Effector memory CD4-positive, alpha-beta T cell (primary cell): ENCODE measurements around the gene CHD6.

Experiments used
- DNase-seq, 3 donors: peaks; one replicate each; pipeline ENCODE4 v3.0.0-alpha.2; 2020
- H3K27ac ChIP-seq: 2 replicates; pipeline ENCODE4 v1.7.0; 2013; ENCODE audit warnings: mild to moderate bottlenecking, low read length, moderate library complexity; ENCODE audit not compliant: insufficient read depth, poor library complexity, severe bottlenecking
- H3K27me3 ChIP-seq: replicated peaks from 2 replicates; pipeline ENCODE4 v1.7.0; 2013; ENCODE audit warnings: mild to moderate bottlenecking, low read length; ENCODE audit not compliant: insufficient read depth, control insufficient read depth, poor library complexity, severe bottlenecking
- H3K36me3 ChIP-seq: 2 replicates; pipeline ENCODE4 v1.7.0; 2013; ENCODE audit warnings: mild to moderate bottlenecking, low read length, moderate library complexity; ENCODE audit not compliant: control insufficient read depth, insufficient read depth
- H3K4me1 ChIP-seq: 2 replicates; pipeline ENCODE4 v1.7.0; 2013; ENCODE audit warnings: low read length, mild to moderate bottlenecking; ENCODE audit not compliant: control insufficient read depth, insufficient read depth, poor library complexity, severe bottlenecking
- H3K4me3 ChIP-seq: 2 replicates; pipeline ENCODE4 v1.7.0; 2013; ENCODE audit warnings: low read length, low read depth, mild to moderate bottlenecking; ENCODE audit not compliant: insufficient read depth, poor library complexity, severe bottlenecking
- H3K9me3 ChIP-seq: 2 replicates; pipeline ENCODE4 v1.7.0; 2013; ENCODE audit warnings: mild to moderate bottlenecking, low read length, moderate library complexity; ENCODE audit not compliant: control insufficient read depth

The CHD6 gene

GRCh38 chr20:41573955-41574354 lies 44.2 kb downstream of the CHD6 start:
- DNase-seq, result no peak
- Histone ChIP-seq H3K36me3 (no peaks in the 10 kb centered on the region), H3K4me1 (peaks cover 12% of the 10 kb centered on the region), H3K9me3 (no peaks in the 10 kb centered on the region), H3K4me3 (no peak overlapping the region), H3K27ac (no peak overlapping the region), H3K27me3 (no peaks in the 10 kb centered on the region)

- peaks cover 12% of the 10 kb centered on the region for H3K4me1 ChIP-seq
Observed at GRCh38 chr20:41572010-41572572, 46.1 kb downstream of the CHD6 start.

GRCh38 chr20:41571006-41571405 lies 47.2 kb downstream of the CHD6 start:
- no peak for DNase-seq
- peaks cover 12% of the 10 kb centered on the region for H3K4me1 ChIP-seq
- no peaks in the 10 kb centered on the region for H3K36me3 ChIP-seq
- H3K9me3 ChIP-seq, result no peaks in the 10 kb centered on the region
- no peaks in the 10 kb centered on the region for H3K27me3 ChIP-seq
- H3K4me3 ChIP-seq, result no peak overlapping the region
- no peak overlapping the region for H3K27ac ChIP-seq

More at GRCh38 chr20:41572010-41572572, 46.1 kb downstream of the CHD6 start:
- no peak overlapping the region for H3K4me3 ChIP-seq
- H3K27me3 ChIP-seq, result no peaks in the 10 kb centered on the region
- H3K9me3 ChIP-seq, result no peaks in the 10 kb centered on the region
- no peak for DNase-seq
- H3K36me3 ChIP-seq, result no peaks in the 10 kb centered on the region
- no peak overlapping the region for H3K27ac ChIP-seq

GRCh38 chr20:41570557-41570956 lies 47.6 kb downstream of the CHD6 start:
- H3K27me3 ChIP-seq, result no peaks in the 10 kb centered on the region
- DNase-seq, result no peak
- no peaks in the 10 kb centered on the region for H3K36me3 ChIP-seq
- H3K4me3 ChIP-seq, result no peak overlapping the region
- H3K9me3 ChIP-seq, result no peaks in the 10 kb centered on the region
- no peak overlapping the region for H3K27ac ChIP-seq
- peaks cover 12% of the 10 kb centered on the region for H3K4me1 ChIP-seq

GRCh38 chr20:41567615-41568014 lies 50.6 kb downstream of the CHD6 start:
- no peaks in the 10 kb centered on the region for H3K27me3 ChIP-seq
- DNase-seq, result no peak
- H3K27ac ChIP-seq, result no peak overlapping the region

GRCh38 chr20:41566896-41567527 lies 51.2 kb downstream of the CHD6 start:
- Histone ChIP-seq H3K4me3 (no peak overlapping the region), H3K9me3 (no peaks in the 10 kb centered on the region), H3K27me3 (no peaks in the 10 kb centered on the region), H3K27ac (no peak overlapping the region), H3K4me1 (peaks cover 4% of the 10 kb centered on the region), H3K36me3 (no peaks in the 10 kb centered on the region)
- DNase-seq, result no peak

More at GRCh38 chr20:41567615-41568014, 50.6 kb downstream of the CHD6 start:
- Histone ChIP-seq H3K4me1 (peaks cover 5% of the 10 kb centered on the region), H3K9me3 (no peaks in the 10 kb centered on the region), H3K36me3 (no peaks in the 10 kb centered on the region), H3K4me3 (no peak overlapping the region)

GRCh38 chr20:41563087-41563486 lies 55.1 kb downstream of the CHD6 start:
- Histone ChIP-seq H3K4me3 (no peak overlapping the region), H3K9me3 (no peaks in the 10 kb centered on the region), H3K27ac (no peak overlapping the region), H3K36me3 (no peaks in the 10 kb centered on the region), H3K4me1 (no peaks in the 10 kb centered on the region), H3K27me3 (no peaks in the 10 kb centered on the region)
- no peak for DNase-seq

- Histone ChIP-seq H3K36me3 (peaks cover 8% of the 10 kb centered on the region), H3K27me3 (no peaks in the 10 kb centered on the region), H3K4me3 (no peak overlapping the region), H3K4me1 (no peaks in the 10 kb centered on the region), H3K27ac (no peak overlapping the region), H3K9me3 (no peaks in the 10 kb centered on the region)
- no peak for DNase-seq
Observed at GRCh38 chr20:41560970-41561369, 57.2 kb downstream of the CHD6 start.

- Histone ChIP-seq H3K36me3 (peaks cover 8% of the 10 kb centered on the region), H3K27me3 (no peaks in the 10 kb centered on the region), H3K4me3 (no peak overlapping the region), H3K4me1 (no peaks in the 10 kb centered on the region), H3K9me3 (no peaks in the 10 kb centered on the region), H3K27ac (no peak overlapping the region)
- no peak for DNase-seq
Observed at GRCh38 chr20:41559658-41560057, 58.5 kb downstream of the CHD6 start.

- no peaks in the 10 kb centered on the region for H3K27me3 ChIP-seq
- DNase-seq, result no peak
- H3K4me1 ChIP-seq, result no peaks in the 10 kb centered on the region
- H3K36me3 ChIP-seq, result peaks cover 8% of the 10 kb centered on the region
- no peaks in the 10 kb centered on the region for H3K9me3 ChIP-seq
- H3K27ac ChIP-seq, result no peak overlapping the region
- no peak overlapping the region for H3K4me3 ChIP-seq
Observed at GRCh38 chr20:41553142-41553879, 64.9 kb downstream of the CHD6 start.
